Measurements from ENCODE around the gene ITGB5.

- TF ChIP-seq CTCF (IDR thresholded peaks at IDR 0.05) (no peak), EZH2 (IDR thresholded peaks at IDR 0.05; ENCODE audit: borderline replicate concordance, insufficient read depth, low read depth, low read length, poor library complexity, severe bottlenecking) (no peak)
Observed at GRCh38 chr3:124826703-124827102, 60.5 kb downstream of the ITGB5 start.
